ENCODE results near the gene MRPL47.
A peak's percentile ranks its signal among the peaks of the same experiment; 100 is the strongest.

MRPL47 gene

GRCh38 chr3:179562591-179563270 lies 41.7 kb downstream of the MRPL47 start, which contains the start of gene ACTL6A:
Gene ACTL6A (plus strand): TSS chr3:179562926. CDS start chr3:179563093, 167 bp downstream.
- Histone ChIP-seq H3K4me3 (peak within 1 kb of the TSS; percentile 93), H3K27ac (peak within 1 kb of the TSS; percentile 93), H3K36me3 (ENCODE audit: insufficient read depth, low read length) (no peaks in the 10 kb centered on the region), H3K9ac (ENCODE audit: insufficient read length) (peak within 1 kb of the TSS; percentile 93), H3K9me3 (ENCODE audit: low read depth, low read length) (no peaks in the 10 kb centered on the region)
- DNase-seq (ENCODE audit: low read depth, low spot score) = peak; percentile 99
- no peak for TF ChIP-seq EZH2 (IDR thresholded peaks at IDR 0.05)
- peak; percentile 94 for TF ChIP-seq POLR2AphosphoS5 (IDR thresholded peaks at IDR 0.05; ENCODE audit: borderline replicate concordance, low read depth, low read length)
- peak; percentile 80 for TF ChIP-seq FOXP2 (optimal IDR thresholded peaks at IDR 0.05; ENCODE audit: control extremely low read depth, extremely low read length, insufficient read depth)

GRCh38 chr3:179560791-179561190 lies 43.6 kb downstream of the MRPL47 start:
- TF ChIP-seq EZH2 (IDR thresholded peaks at IDR 0.05) (no peak), FOXP2 (optimal IDR thresholded peaks at IDR 0.05; ENCODE audit: control extremely low read depth, extremely low read length, insufficient read depth) (no peak), POLR2AphosphoS5 (IDR thresholded peaks at IDR 0.05; ENCODE audit: borderline replicate concordance, low read depth, low read length) (no peak)
- DNase-seq (ENCODE audit: low read depth, low spot score) = no peak
- Histone ChIP-seq H3K27ac (no peak overlapping the region), H3K9me3 (ENCODE audit: low read depth, low read length) (no peaks in the 10 kb centered on the region), H3K36me3 (ENCODE audit: insufficient read depth, low read length) (no peaks in the 10 kb centered on the region), H3K4me3 (no peak overlapping the region), H3K9ac (ENCODE audit: insufficient read length) (no peak overlapping the region)

GRCh38 chr3:179558742-179559364 lies 45.6 kb downstream of the MRPL47 start:
- H3K9me3 ChIP-seq (ENCODE audit: low read depth, low read length) = no peaks in the 10 kb centered on the region
- no peak overlapping the region for H3K9ac ChIP-seq (ENCODE audit: insufficient read length)
- H3K4me3 ChIP-seq = no peak overlapping the region
- no peak overlapping the region for H3K27ac ChIP-seq
- peak; percentile 80 for DNase-seq (ENCODE audit: low read depth, low spot score)
- no peaks in the 10 kb centered on the region for H3K36me3 ChIP-seq (ENCODE audit: insufficient read depth, low read length)
- no peak for TF ChIP-seq EZH2 (IDR thresholded peaks at IDR 0.05)
- TF ChIP-seq POLR2AphosphoS5 (IDR thresholded peaks at IDR 0.05; ENCODE audit: borderline replicate concordance, low read depth, low read length) = no peak
- no peak for TF ChIP-seq FOXP2 (optimal IDR thresholded peaks at IDR 0.05; ENCODE audit: control extremely low read depth, extremely low read length, insufficient read depth)

GRCh38 chr3:179551349-179552105 lies 52.9 kb downstream of the MRPL47 start:
- TF ChIP-seq FOXP2 (optimal IDR thresholded peaks at IDR 0.05; ENCODE audit: control extremely low read depth, extremely low read length, insufficient read depth) (no peak), POLR2AphosphoS5 (IDR thresholded peaks at IDR 0.05; ENCODE audit: borderline replicate concordance, low read depth, low read length) (no peak), EZH2 (IDR thresholded peaks at IDR 0.05) (no peak)
- Histone ChIP-seq H3K27ac (0 out of 2 replicates have a peak overlapping the region, but pooled peaks have one; percentile 11), H3K4me3 (no peak overlapping the region), H3K9me3 (ENCODE audit: low read depth, low read length) (no peaks in the 10 kb centered on the region), H3K36me3 (ENCODE audit: insufficient read depth, low read length) (no peaks in the 10 kb centered on the region), H3K9ac (ENCODE audit: insufficient read length) (no peak overlapping the region)
- no peak for DNase-seq (ENCODE audit: low read depth, low spot score)

GRCh38 chr3:179546814-179547241 lies 57.6 kb downstream of the MRPL47 start:
- DNase-seq (ENCODE audit: low read depth, low spot score) = no peak
- H3K36me3 ChIP-seq (ENCODE audit: insufficient read depth, low read length) = no peaks in the 10 kb centered on the region
- H3K27ac ChIP-seq = no peak overlapping the region
- H3K9ac ChIP-seq (ENCODE audit: insufficient read length) = no peak overlapping the region
- no peak for TF ChIP-seq POLR2AphosphoS5 (IDR thresholded peaks at IDR 0.05; ENCODE audit: borderline replicate concordance, low read depth, low read length)
- TF ChIP-seq EZH2 (IDR thresholded peaks at IDR 0.05) = no peak
- no peak for TF ChIP-seq FOXP2 (optimal IDR thresholded peaks at IDR 0.05; ENCODE audit: control extremely low read depth, extremely low read length, insufficient read depth)
- H3K9me3 ChIP-seq (ENCODE audit: low read depth, low read length) = no peaks in the 10 kb centered on the region
- H3K4me3 ChIP-seq = no peak overlapping the region

- H3K27ac ChIP-seq = no peak overlapping the region
- H3K9ac ChIP-seq (ENCODE audit: insufficient read length) = no peak overlapping the region
- no peaks in the 10 kb centered on the region for H3K9me3 ChIP-seq (ENCODE audit: low read depth, low read length)
- DNase-seq (ENCODE audit: low read depth, low spot score) = no peak
- no peak overlapping the region for H3K4me3 ChIP-seq
- no peaks in the 10 kb centered on the region for H3K36me3 ChIP-seq (ENCODE audit: insufficient read depth, low read length)
- TF ChIP-seq POLR2AphosphoS5 (IDR thresholded peaks at IDR 0.05; ENCODE audit: borderline replicate concordance, low read depth, low read length) (no peak), EZH2 (IDR thresholded peaks at IDR 0.05) (no peak), FOXP2 (optimal IDR thresholded peaks at IDR 0.05; ENCODE audit: control extremely low read depth, extremely low read length, insufficient read depth) (no peak)
Observed at GRCh38 chr3:179544981-179545645, 59.3 kb downstream of the MRPL47 start.

GRCh38 chr3:179542375-179542774 lies 62.1 kb downstream of the MRPL47 start:
- Histone ChIP-seq H3K9ac (ENCODE audit: insufficient read length) (no peak overlapping the region), H3K36me3 (ENCODE audit: insufficient read depth, low read length) (no peaks in the 10 kb centered on the region), H3K4me3 (no peak overlapping the region), H3K27ac (no peak overlapping the region), H3K9me3 (ENCODE audit: low read depth, low read length) (no peaks in the 10 kb centered on the region)
- no peak for DNase-seq (ENCODE audit: low read depth, low spot score)
- no peak for TF ChIP-seq FOXP2 (optimal IDR thresholded peaks at IDR 0.05; ENCODE audit: control extremely low read depth, extremely low read length, insufficient read depth)
- TF ChIP-seq EZH2 (IDR thresholded peaks at IDR 0.05) = no peak
- no peak for TF ChIP-seq POLR2AphosphoS5 (IDR thresholded peaks at IDR 0.05; ENCODE audit: borderline replicate concordance, low read depth, low read length)

Data from SK-N-MC (cell line).